OCI-LY1 (cell line): ENCODE results near the gene SCNN1B.

Source experiments
- H2AFZ ChIP-seq: fragments of 200-600 bp; sonication (generic), shearing (Covaris generic); 2 replicates; pipeline ENCODE4 v1.6.0; 2014; ENCODE audit warnings: antibody characterized with exemption, mild to moderate bottlenecking, low read length
- H3F3A ChIP-seq: fragments of 200-600 bp; sonication (generic), shearing (Covaris generic); 2 replicates; pipeline ENCODE4 v1.6.0; 2014; ENCODE audit warnings: mild to moderate bottlenecking, antibody characterized with exemption, low read length, moderate library complexity; ENCODE audit not compliant: insufficient read depth
- H3K27ac ChIP-seq: fragments of 200-600 bp; sonication (generic); 2 replicates; pipeline ENCODE4 v1.5.1; 2014; ENCODE audit warnings: low read length, mixed run types, mild to moderate bottlenecking, low read depth; ENCODE audit not compliant: poor library complexity, severe bottlenecking
- H3K27me3 ChIP-seq: fragments of 200-600 bp; sonication (generic); 2 replicates; pipeline ENCODE4 v1.6.0; 2014; ENCODE audit warnings: antibody characterized with exemption, mild to moderate bottlenecking, low read length, moderate library complexity; ENCODE audit not compliant: insufficient read depth
- H3K36me3 ChIP-seq: fragments of 200-600 bp; sonication (generic); 2 replicates; pipeline ENCODE4 v1.6.1; 2014; ENCODE audit warnings: mild to moderate bottlenecking, antibody characterized with exemption, low read length, moderate library complexity, mixed read lengths; ENCODE audit not compliant: insufficient read depth
- H3K4me1 ChIP-seq: fragments of 200-600 bp; sonication (generic); 2 replicates; pipeline ENCODE4 v1.5.1; 2014; ENCODE audit warnings: mild to moderate bottlenecking, low read length, moderate library complexity; ENCODE audit not compliant: insufficient read depth, severe bottlenecking
- H3K4me2 ChIP-seq: fragments of 200-600 bp; sonication (generic), shearing (Covaris generic); 2 replicates; pipeline ENCODE4 v1.6.1; 2014; ENCODE audit warnings: low read length
- H3K4me3 ChIP-seq: fragments of 200-600 bp; sonication (generic); 2 replicates; pipeline ENCODE4 v1.5.1; 2014; ENCODE audit warnings: low read length, low read depth, mild to moderate bottlenecking, mixed read lengths; ENCODE audit not compliant: poor library complexity, severe bottlenecking
- H3K79me2 ChIP-seq: fragments of 200-600 bp; shearing (Covaris generic); 2 replicates; pipeline ENCODE4 v1.6.1; 2016; ENCODE audit warnings: mixed run types, low read length, mixed read lengths; ENCODE audit not compliant: insufficient read depth
- H3K9ac ChIP-seq: fragments of 200-600 bp; sonication (generic), shearing (Covaris generic); 2 replicates; pipeline ENCODE4 v1.6.1; 2014; ENCODE audit warnings: mild to moderate bottlenecking, low read length, mixed read lengths
- H3K9me2 ChIP-seq: fragments of 200-600 bp; sonication (generic), shearing (Covaris generic); 2 replicates; pipeline ENCODE4 v1.6.1; 2014; ENCODE audit warnings: low read depth, mild to moderate bottlenecking, low read length, mixed read lengths
- H3K9me3 ChIP-seq: fragments of 200-600 bp; shearing (Covaris generic); 2 replicates; pipeline ENCODE4 v1.6.1; 2014; ENCODE audit warnings: low read length, mixed read lengths
- H4K20me1 ChIP-seq: fragments of 200-600 bp; sonication (generic), shearing (Covaris generic); 2 replicates; pipeline ENCODE4 v1.6.0; 2016; ENCODE audit warnings: mild to moderate bottlenecking, low read length; ENCODE audit not compliant: insufficient read depth
- CTCF ChIP-seq: fragments of 200-600 bp; sonication (generic), shearing (Covaris generic); IDR thresholded peaks from 2 replicates; pipeline ENCODE4 v1.5.1; 2017; ENCODE audit warnings: mild to moderate bottlenecking, antibody characterized with exemption, low read length, moderate library complexity, mixed read lengths
- EZH2 ChIP-seq: fragments of 200-600 bp; sonication (generic), shearing (Covaris generic); IDR thresholded peaks from 2 replicates; pipeline ENCODE4 v1.8.0; 2017; ENCODE audit warnings: borderline replicate concordance, mixed run types, mild to moderate bottlenecking, antibody characterized with exemption, low read length, moderate library complexity, mixed read lengths

Gene SCNN1B

DNA sequence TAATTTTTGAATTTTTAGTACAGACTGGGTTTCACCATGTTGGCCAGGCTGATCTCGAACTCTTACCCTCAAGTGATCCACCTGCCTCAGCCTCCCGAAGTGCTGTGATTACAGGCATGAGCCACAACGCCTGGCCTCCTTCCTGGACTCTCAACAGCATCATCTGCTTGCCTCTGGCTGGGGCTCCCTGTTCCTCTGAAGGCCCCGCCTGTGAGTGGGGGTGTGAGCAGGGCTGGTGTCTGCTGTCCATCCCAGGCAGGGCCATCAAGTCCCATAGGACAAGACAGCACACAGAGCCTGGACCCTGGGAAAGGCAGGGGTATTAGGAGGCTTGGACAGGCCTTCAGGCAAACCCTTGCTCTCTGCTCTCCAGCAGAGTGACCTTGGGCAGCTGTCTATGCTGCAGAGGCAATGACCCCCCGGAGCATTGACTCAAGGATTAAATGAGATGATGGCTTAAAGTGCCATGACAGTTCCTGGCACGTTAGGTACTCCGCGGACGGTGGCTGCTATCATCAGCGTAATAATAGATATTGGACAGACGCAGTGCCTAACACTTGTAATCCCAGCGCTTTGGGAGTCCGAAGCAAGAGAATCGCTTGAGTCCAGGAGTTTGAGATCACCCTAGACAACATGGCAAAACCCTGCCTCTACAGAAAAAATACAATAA lies 19.2 kb downstream of the SCNN1B start:
- no peak overlapping the region for H2AFZ ChIP-seq
- no peak overlapping the region for H3K9ac ChIP-seq
- H3K4me2 ChIP-seq = no peak overlapping the region
- H3K9me3 ChIP-seq = no peaks in the 10 kb centered on the region
- no peaks in the 10 kb centered on the region for H3K36me3 ChIP-seq
- H3F3A ChIP-seq = no peaks in the 10 kb centered on the region
- no peaks in the 10 kb centered on the region for H3K27me3 ChIP-seq
- no peak overlapping the region for H3K4me3 ChIP-seq
- H3K4me1 ChIP-seq = peaks cover 11% of the 10 kb centered on the region
- no peaks in the 10 kb centered on the region for H3K9me2 ChIP-seq
- H3K27ac ChIP-seq = no peak overlapping the region
- H3K79me2 ChIP-seq = no peaks in the 10 kb centered on the region
- TF ChIP-seq CTCF (no peak), EZH2 (no peak)
- H4K20me1 ChIP-seq = no peaks in the 10 kb centered on the region

- Histone ChIP-seq H3F3A (no peaks in the 10 kb centered on the region), H2AFZ (no peak overlapping the region), H3K4me2 (no peak overlapping the region), H3K9me2 (no peaks in the 10 kb centered on the region), H3K27me3 (no peaks in the 10 kb centered on the region), H3K4me3 (no peak overlapping the region), H3K9ac (no peak overlapping the region), H3K27ac (peak overlapping the region; percentile 7), H4K20me1 (no peaks in the 10 kb centered on the region), H3K4me1 (peaks cover 11% of the 10 kb centered on the region), H3K36me3 (no peaks in the 10 kb centered on the region), H3K9me3 (no peaks in the 10 kb centered on the region), H3K79me2 (no peaks in the 10 kb centered on the region)
- TF ChIP-seq CTCF = no peak
- TF ChIP-seq EZH2 = no peak
Measured at GRCh38 chr16:23323224-23324030, 21.3 kb downstream of the SCNN1B start.

DNA sequence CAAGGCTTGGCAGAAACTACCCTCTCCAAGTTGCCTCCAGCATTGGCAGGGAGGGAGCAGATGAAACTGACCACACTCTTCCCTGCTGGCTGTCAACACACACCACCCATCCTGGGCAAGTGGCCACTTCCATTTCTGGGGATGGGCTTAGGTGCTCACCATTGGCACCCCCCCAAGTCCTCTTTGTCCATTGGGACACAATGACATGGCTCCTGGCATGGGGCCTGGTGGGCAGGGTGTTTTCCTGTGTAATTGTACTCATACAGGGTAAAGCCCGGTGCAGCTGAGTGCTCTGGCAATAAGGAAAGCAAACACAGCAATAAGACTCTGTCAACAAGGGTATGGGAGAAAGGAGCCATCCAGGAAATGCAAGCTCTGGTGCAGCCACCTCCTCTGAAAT lies 22.6 kb downstream of the SCNN1B start:
- TF ChIP-seq CTCF = no peak
- TF ChIP-seq EZH2 = no peak
- Histone ChIP-seq H4K20me1 (no peaks in the 10 kb centered on the region), H3K9me3 (no peaks in the 10 kb centered on the region), H3K4me3 (no peak overlapping the region), H3K9ac (no peak overlapping the region), H3F3A (no peaks in the 10 kb centered on the region), H2AFZ (no peak overlapping the region), H3K36me3 (no peaks in the 10 kb centered on the region), H3K27me3 (no peaks in the 10 kb centered on the region), H3K4me2 (no peak overlapping the region), H3K9me2 (no peaks in the 10 kb centered on the region), H3K4me1 (peaks cover 11% of the 10 kb centered on the region), H3K79me2 (no peaks in the 10 kb centered on the region), H3K27ac (no peak overlapping the region)
